Adrenal gland (tissue), 5 donors: ENCODE results near the gene FCHSD2.

ENCODE experiments used
- CTCF ChIP-seq, 6 experiments: fragments of 450-650 bp in 4 of 6; fragments of 200-600 bp in 2 of 6; sonication (generic) in 1 of 6; IDR thresholded peaks; 1 replicate in 5 of 6; 2 replicates in 1 of 6; pipeline versions ENCODE4 v1.5.1 to v1.8.0; 2016 to 2021; ENCODE audit warnings: antibody characterized with exemption in 6 of 6, mild to moderate bottlenecking in 2 of 6, moderate library complexity in 1 of 6
- POLR2A ChIP-seq, 2 donors: fragments of 450-650 bp; IDR thresholded peaks; one replicate each; pipeline ENCODE4 v1.6.1; 2017; ENCODE audit warnings: antibody characterized with exemption in 2 of 2, mild to moderate bottlenecking in 2 of 2, moderate library complexity in 1 of 2
- donor health status: DM: no; HTN: no; CAD: no.

- no peak for TF ChIP-seq CTCF (IDR thresholded peaks at IDR 0.05)
- TF ChIP-seq POLR2A (IDR thresholded peaks at IDR 0.05), result no peak
Measured at GRCh38 chr11:73141031-73141308, 1.1 kb downstream of the FCHSD2 start.
